ENCODE measurements around the gene MVK.
"Not testable (repeated sequence)": the region's sequence is repeated elsewhere in the genome, so short reads cannot be mapped to it uniquely, and the experiment has no call there.

Gene MVK

GRCh38 chr12:109592905-109593272, 19.3 kb downstream of the MVK start:
- DNase-seq, result no peak

- no peak for DNase-seq
Measured at GRCh38 chr12:109594556-109595317, 21.1 kb downstream of the MVK start.

- no peak for DNase-seq
Measured at GRCh38 chr12:109595321-109595902, 21.8 kb downstream of the MVK start.

GRCh38 chr12:109596418-109597244, 23.0 kb downstream of the MVK start:
- no peak for DNase-seq

- no peak for DNase-seq
Measured at GRCh38 chr12:109597414-109597794, 23.8 kb downstream of the MVK start.

- peak; percentile 47 for DNase-seq
Measured at GRCh38 chr12:109597795-109598427, 24.3 kb downstream of the MVK start.

GRCh38 chr12:109598428-109598854, 24.8 kb downstream of the MVK start:
- no peak for DNase-seq

- no peak for DNase-seq
Measured at GRCh38 chr12:109599087-109599486, 25.5 kb downstream of the MVK start.

GRCh38 chr12:109600481-109600880, 26.9 kb downstream of the MVK start:
- no peak for DNase-seq

- no peak for DNase-seq
Measured at GRCh38 chr12:109600995-109601394, 27.4 kb downstream of the MVK start.

GRCh38 chr12:109601557-109601956, 28.0 kb downstream of the MVK start:
- DNase-seq, result no peak

GRCh38 chr12:109602132-109602531, 28.5 kb downstream of the MVK start:
- DNase-seq, result not testable (repeated sequence)

- DNase-seq, result no peak
Measured at GRCh38 chr12:109604132-109604585, 30.6 kb downstream of the MVK start.

- peak; percentile 58 for DNase-seq
Measured at GRCh38 chr12:109605016-109605415, 31.4 kb downstream of the MVK start.

- no peak for DNase-seq
Measured at GRCh38 chr12:109605599-109606228, 32.1 kb downstream of the MVK start.

- DNase-seq, result peak; percentile 78
Measured at GRCh38 chr12:109606320-109607028, 32.9 kb downstream of the MVK start.

- no peak for DNase-seq
Measured at GRCh38 chr12:109607618-109608017, 34.0 kb downstream of the MVK start.

- DNase-seq, result no peak
Measured at GRCh38 chr12:109608270-109608669, 34.7 kb downstream of the MVK start.

- no peak for DNase-seq
Measured at GRCh38 chr12:109608793-109609192, 35.2 kb downstream of the MVK start.

GRCh38 chr12:109609342-109609741, 35.7 kb downstream of the MVK start:
- no peak for DNase-seq

GRCh38 chr12:109610523-109610922, 36.9 kb downstream of the MVK start:
- DNase-seq, result no peak

GRCh38 chr12:109611223-109611622, 37.6 kb downstream of the MVK start:
- no peak for DNase-seq
